Endothelial cell of umbilical vein (primary cell): ENCODE data around the gene ATAD2B. TPM values are rescaled to one million over a fixed set of nuclear protein-coding genes. Genes with fewer than 3 reads are reported as not detected.

ENCODE experiments used
- BruUV-seq: library from RNA; stranded (reverse); fragments of 400-500 nt; replicated peaks from 2 replicates; lab custom pipeline; 2021; lab: Mats Ljungman, UMichigan
- CTCF ChIA-PET: fragments of 300-600, 350-600 bp; sonication (Branson Sonifier 250); formaldehyde crosslinking; loops from one replicate; lab custom pipeline; 2021; ENCODE audit warnings: antibody characterized with exemption, inconsistent platforms; lab: Charles Lee
- POLR2A ChIA-PET: fragments of 300-600, 350-600 bp; sonication (Branson Sonifier 250); formaldehyde crosslinking; loops from one replicate; lab custom pipeline; 2021; ENCODE audit warnings: antibody characterized with exemption, inconsistent platforms; lab: Charles Lee
- DNase-seq: peaks from one replicate; pipeline ENCODE4 v3.0.0-alpha.2; 2011; ENCODE audit warnings: low read depth, low spot score
- FAIRE-seq: peaks from 2 replicates; lab custom pipeline; 2011; peaks lifted over from hg19 to GRCh38; lab: Jason Lieb, UNC
- H2AFZ ChIP-seq: 2 replicates; pipeline ENCODE4 v1.6.0; 2012; ENCODE audit warnings: low read depth, low read length, control low read depth, inconsistent platforms
- H3K27ac ChIP-seq: 2 replicates; pipeline ENCODE4 v1.5.1; 2011; ENCODE audit warnings: low read depth, mild to moderate bottlenecking, control low read depth, low read length, moderate library complexity; ENCODE audit not compliant: insufficient read depth
- H3K27me3 ChIP-seq, 2 experiments: 2 replicates each; pipeline versions ENCODE4 v1.6.0 to v1.6.1; 2011; ENCODE audit warnings: low read length in 2 of 2, mixed read lengths in 1 of 2; ENCODE audit not compliant: control insufficient read depth in 2 of 2, insufficient read depth in 2 of 2
- H3K36me3 ChIP-seq, 2 experiments: 2 replicates in 1 of 2; 3 replicates in 1 of 2; pipeline ENCODE4 v1.5.1; 2011; ENCODE audit warnings: low read length in 2 of 2, mild to moderate bottlenecking in 1 of 2, moderate library complexity in 1 of 2; ENCODE audit not compliant: control insufficient read depth in 2 of 2, insufficient read depth in 2 of 2; ENCODE audit errors: extremely low read depth in 1 of 2
- H3K4me1 ChIP-seq: 3 replicates; pipeline ENCODE4 v1.5.1; 2011; ENCODE audit warnings: mild to moderate bottlenecking, low read length; ENCODE audit not compliant: control insufficient read depth, insufficient read depth; ENCODE audit errors: extremely low read depth
- H3K4me2 ChIP-seq: 2 replicates; pipeline ENCODE4 v1.6.1; 2011; ENCODE audit warnings: low read length, control low read depth, mixed read lengths; ENCODE audit not compliant: insufficient read depth
- H3K4me3 ChIP-seq, 3 experiments: fragments of 200-600 bp in 1 of 3; sonication (generic), shearing (Covaris generic) in 1 of 3; replicated peaks in 1 of 3; 2 replicates each; pipeline ENCODE4 v1.5.1; 2011 to 2016; ENCODE audit warnings: control low read depth in 3 of 3, low read length in 3 of 3, mild to moderate bottlenecking in 2 of 3, inconsistent platforms in 1 of 3, low read depth in 1 of 3, moderate library complexity in 1 of 3; ENCODE audit not compliant: insufficient read depth in 1 of 3
- H3K79me2 ChIP-seq: 2 replicates; pipeline ENCODE4 v1.6.0; 2012; ENCODE audit warnings: low read length, inconsistent platforms; ENCODE audit not compliant: control insufficient read depth, insufficient read depth
- H3K9ac ChIP-seq: replicated peaks from 2 replicates; pipeline ENCODE3; 2011; ENCODE audit warnings: low read length, control low read depth; ENCODE audit not compliant: insufficient read depth; ENCODE audit errors: extremely low read depth
- H3K9me1 ChIP-seq: replicated peaks from 3 replicates; pipeline ENCODE4 v1.6.0; 2011; ENCODE audit warnings: mild to moderate bottlenecking, low read length; ENCODE audit not compliant: control insufficient read depth, insufficient read depth; ENCODE audit errors: extremely low read depth
- H3K9me3 ChIP-seq: replicated peaks from 2 replicates; pipeline ENCODE4 v1.5.1; 2012; ENCODE audit warnings: low read length, inconsistent platforms; ENCODE audit not compliant: control insufficient read depth, insufficient read depth
- H4K20me1 ChIP-seq: replicated peaks from 2 replicates; pipeline ENCODE3; 2011; ENCODE audit warnings: mild to moderate bottlenecking, low read length; ENCODE audit not compliant: control insufficient read depth, insufficient read depth; ENCODE audit errors: extremely low read depth
- EZH2 ChIP-seq: IDR thresholded peaks from 2 replicates; pipeline ENCODE4 v1.6.1; 2012; ENCODE audit warnings: borderline replicate concordance, low read depth, mild to moderate bottlenecking, moderate library complexity, low read length, inconsistent platforms; ENCODE audit not compliant: severe bottlenecking
- FOS ChIP-seq: IDR thresholded peaks from 2 replicates; pipeline ENCODE4 v1.6.1; 2011; ENCODE audit warnings: mild to moderate bottlenecking, low read length, moderate library complexity, borderline replicate concordance; ENCODE audit not compliant: insufficient read depth
- GATA2 ChIP-seq: IDR thresholded peaks from 2 replicates; pipeline ENCODE4 v1.7.0; 2011; ENCODE audit warnings: low read depth, mild to moderate bottlenecking, moderate library complexity, mixed read lengths, low read length; ENCODE audit not compliant: insufficient read length, insufficient read depth
- JUN ChIP-seq: IDR thresholded peaks from 2 replicates; pipeline ENCODE4 v1.6.1; 2011; ENCODE audit warnings: borderline replicate concordance, low read depth; ENCODE audit not compliant: insufficient read length, insufficient read depth
- MAX ChIP-seq: IDR thresholded peaks from 2 replicates; pipeline ENCODE4 v1.6.1; 2011; ENCODE audit not compliant: insufficient read depth, insufficient read length
- MYC ChIP-seq: IDR thresholded peaks from one replicate; pipeline ENCODE4 v1.6.1; 2011; ENCODE audit warnings: mild to moderate bottlenecking, low read depth, low read length
- POLR2A ChIP-seq: IDR thresholded peaks from 2 replicates; pipeline ENCODE4 v1.6.1; 2012; ENCODE audit warnings: low read depth, mild to moderate bottlenecking, control low read depth, low read length
- POLR2AphosphoS5 ChIP-seq: IDR thresholded peaks from 2 replicates; pipeline ENCODE4 v1.6.1; 2012; ENCODE audit warnings: low read depth, mild to moderate bottlenecking, control low read depth, low read length, moderate library complexity; ENCODE audit not compliant: insufficient read depth
- dilution Hi-C: fragments of 300-500 bp; cut with MboI; formaldehyde crosslinking; loops from one replicate; pipeline ENCODE4 v1.15.0; 2019; ENCODE audit warnings: low sequenced_read_pairs; ENCODE audit not compliant: extremely low pct_ligation_motif_present
- intact Hi-C: fragments of 100-400 bp; cut with micrococcal nuclease; formaldehyde crosslinking; loops from one replicate; pipeline ENCODE4 v1.10.0; 2022
- polyA plus RNA-seq, 4 experiments: library from polyadenylated mRNA; depleted of rRNA in 3 of 4; stranded (reverse) in 3 of 4; unstranded in 1 of 4; fragments of >200 nt; gene quantifications; 2 replicates each; pipeline versions ENCODE4 v1.2.1 to v1.2.3, GENCODE V29; 2011 to 2012; ENCODE audit warnings: missing spikeins in 1 of 4
- total RNA-seq: library from RNA; stranded (reverse); gene quantifications from 2 replicates; pipeline ENCODE4 v1.2.3, GENCODE V29; 2021
- TF ChIP-seq, protein P1 (sequence below), 2 donors: IDR thresholded peaks; 1 replicate in 1 of 2; 2 replicates in 1 of 2; pipeline ENCODE4 v1.5.1; 2011; ENCODE audit warnings: low read length in 2 of 2, mild to moderate bottlenecking in 2 of 2, moderate library complexity in 2 of 2, control low read depth in 1 of 2, inconsistent platforms in 1 of 2, low read depth in 1 of 2; ENCODE audit not compliant: insufficient read depth in 1 of 2; ENCODE audit errors: extremely low read depth in 1 of 2

The ATAD2B gene
- total and polyA plus RNA-seq, 2 donors (not counting 3 experiments of a cell fraction or from before 2014, with no cell fraction given): 2.5 to 19.1 TPM

DNA sequence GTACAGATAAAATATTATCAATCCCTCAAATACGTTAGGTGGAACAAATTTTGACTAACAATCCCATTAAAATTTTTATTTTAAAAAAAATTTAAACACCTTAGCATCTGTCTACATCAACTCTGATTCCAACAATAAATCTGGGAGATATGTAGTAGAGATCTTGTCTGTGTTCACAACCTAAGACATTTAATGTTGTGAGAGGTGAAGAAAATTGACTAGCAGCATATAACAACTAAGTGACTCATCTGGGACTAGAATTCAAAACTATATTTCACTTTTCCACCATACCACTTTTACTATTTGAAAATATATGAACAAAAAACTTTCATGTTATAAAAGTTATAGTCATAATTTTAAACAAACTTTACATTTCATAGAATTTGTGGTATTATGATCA is 97.9 kb downstream of the ATAD2B start:
- no peaks in the 10 kb centered on the region for H3K79me2 ChIP-seq
- H2AFZ ChIP-seq: no peak overlapping the region
- BruUV-seq: no TSS peak
- ChIA-PET CTCF (no interaction called here), POLR2A (no interaction called here)
- DNase-seq (no peak), FAIRE-seq (no peak)
- dilution Hi-C loops: no loop called here
- H3K9me1 ChIP-seq: no peaks in the 10 kb centered on the region
- no peaks in the 10 kb centered on the region for H3K27me3 ChIP-seq
- H3K27ac ChIP-seq: no peak overlapping the region
- H3K9ac ChIP-seq: no peak overlapping the region
- no peak overlapping the region for H3K4me3 ChIP-seq
- intact Hi-C loops: no loop called here
- TF ChIP-seq FOS: no peak
- no peak for TF ChIP-seq GATA2
- TF ChIP-seq, protein P1, sequence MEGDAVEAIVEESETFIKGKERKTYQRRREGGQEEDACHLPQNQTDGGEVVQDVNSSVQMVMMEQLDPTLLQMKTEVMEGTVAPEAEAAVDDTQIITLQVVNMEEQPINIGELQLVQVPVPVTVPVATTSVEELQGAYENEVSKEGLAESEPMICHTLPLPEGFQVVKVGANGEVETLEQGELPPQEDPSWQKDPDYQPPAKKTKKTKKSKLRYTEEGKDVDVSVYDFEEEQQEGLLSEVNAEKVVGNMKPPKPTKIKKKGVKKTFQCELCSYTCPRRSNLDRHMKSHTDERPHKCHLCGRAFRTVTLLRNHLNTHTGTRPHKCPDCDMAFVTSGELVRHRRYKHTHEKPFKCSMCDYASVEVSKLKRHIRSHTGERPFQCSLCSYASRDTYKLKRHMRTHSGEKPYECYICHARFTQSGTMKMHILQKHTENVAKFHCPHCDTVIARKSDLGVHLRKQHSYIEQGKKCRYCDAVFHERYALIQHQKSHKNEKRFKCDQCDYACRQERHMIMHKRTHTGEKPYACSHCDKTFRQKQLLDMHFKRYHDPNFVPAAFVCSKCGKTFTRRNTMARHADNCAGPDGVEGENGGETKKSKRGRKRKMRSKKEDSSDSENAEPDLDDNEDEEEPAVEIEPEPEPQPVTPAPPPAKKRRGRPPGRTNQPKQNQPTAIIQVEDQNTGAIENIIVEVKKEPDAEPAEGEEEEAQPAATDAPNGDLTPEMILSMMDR (IDR thresholded peaks at IDR 0.05; ENCODE audit: extremely low read depth in 1 of 2, insufficient read depth in 1 of 2, low read depth in 1 of 2, low read length in 2 of 2): no peak
- no peak for TF ChIP-seq POLR2AphosphoS5
- TF ChIP-seq EZH2: no peak
- TF ChIP-seq MYC: no peak
- TF ChIP-seq POLR2A: no peak
- TF ChIP-seq JUN: no peak
- no peak for TF ChIP-seq MAX
- no peaks in the 10 kb centered on the region for H3K36me3 ChIP-seq
- H3K9me3 ChIP-seq: no peaks in the 10 kb centered on the region
- H4K20me1 ChIP-seq: no peaks in the 10 kb centered on the region
- no peak overlapping the region for H3K4me2 ChIP-seq
- H3K4me1 ChIP-seq: no peaks in the 10 kb centered on the region
